ENCODE data around the gene P3H1. TPM values are rescaled to one million over a fixed set of nuclear protein-coding genes. Genes with fewer than 3 reads are reported as not detected.

P3H1 gene
- total and polyA plus RNA-seq, 2 donors (not counting 1 experiment from before 2014, with no cell fraction given), result 42.2 to 51.3 TPM

DNA sequence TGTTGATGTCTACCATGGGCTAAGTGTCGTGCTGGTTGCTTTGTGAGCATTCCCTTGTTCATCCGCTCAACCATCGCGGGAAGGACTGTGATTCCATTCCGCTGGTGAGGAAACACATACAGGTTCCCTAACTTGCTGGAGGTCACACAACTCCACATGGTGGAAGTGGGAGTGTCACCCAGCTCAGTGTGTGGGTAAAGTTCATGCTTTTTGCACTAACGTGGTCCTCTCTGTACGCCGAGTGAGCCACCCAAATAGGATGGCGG lies 22.7 kb downstream of the P3H1 start:
- DNase-seq (no peak), ATAC-seq (ENCODE audit: low read depth) (no peak)
- Histone ChIP-seq H3K9me3 (ENCODE audit: control extremely low read depth in 1 of 3, control insufficient read depth in 2 of 3, insufficient read depth in 1 of 3, low read length in 2 of 3) (no peaks in the 10 kb centered on the region), H3K27ac (ENCODE audit: low read length in 2 of 2) (no peak overlapping the region), H2AFZ (ENCODE audit: insufficient read depth, low read depth, low read length, poor library complexity, severe bottlenecking) (no peak overlapping the region), H3K4me2 (replicated peaks; ENCODE audit: low read depth, low read length, poor library complexity, severe bottlenecking) (no peak overlapping the region), H3K4me1 (ENCODE audit: control insufficient read depth in 2 of 2, insufficient read depth in 2 of 2, low read length in 2 of 2) (no peaks in the 10 kb centered on the region), H3K9ac (ENCODE audit: low read length) (no peak overlapping the region), H3K36me3 (replicated peaks in 1 of 2; ENCODE audit: control extremely low read depth in 1 of 2, control insufficient read depth in 1 of 2, extremely low read depth in 1 of 2, insufficient read depth in 2 of 2, low read length in 1 of 2) (peaks cover 2 to 25% of the 10 kb centered on the region in 2 experiments), H3K4me3 (ENCODE audit: control extremely low read depth in 1 of 5, extremely low read depth in 1 of 5, insufficient read depth in 1 of 5, low read depth in 2 of 5, low read length in 4 of 5) (no peak overlapping the region), H4K20me1 (ENCODE audit: control insufficient read depth, insufficient read depth, low read length, poor library complexity, severe bottlenecking) (no peaks in the 10 kb centered on the region), H3K79me2 (ENCODE audit: control insufficient read depth, insufficient read depth, low read length) (no peaks in the 10 kb centered on the region), H3K27me3 (replicated peaks in 1 of 4; ENCODE audit: control extremely low read depth in 1 of 4, control insufficient read depth in 3 of 4, insufficient read depth in 4 of 4, low read length in 3 of 4) (no peaks in the 10 kb centered on the region)
- Mint-ChIP-seq H3K4me3 (no peak overlapping the region), H3K4me1 (no peaks in the 10 kb centered on the region), H3K9me3 (ENCODE audit: insufficient read depth) (no peaks in the 10 kb centered on the region), H3K27ac (no peak overlapping the region), H3K27me3 (no peaks in the 10 kb centered on the region)
- ChIA-PET CTCF (interaction anchor here (1.2 to 6.6 kb wide), 2 partner anchors 169 to 329 kb away, joined by 3 to 57 read pairs; no protein-coding TSS in a partner anchor), POLR2A (no interaction called here)
- intact Hi-C loops (cut with micrococcal nuclease), result no loop called here
- TF ChIP-seq, protein P1, sequence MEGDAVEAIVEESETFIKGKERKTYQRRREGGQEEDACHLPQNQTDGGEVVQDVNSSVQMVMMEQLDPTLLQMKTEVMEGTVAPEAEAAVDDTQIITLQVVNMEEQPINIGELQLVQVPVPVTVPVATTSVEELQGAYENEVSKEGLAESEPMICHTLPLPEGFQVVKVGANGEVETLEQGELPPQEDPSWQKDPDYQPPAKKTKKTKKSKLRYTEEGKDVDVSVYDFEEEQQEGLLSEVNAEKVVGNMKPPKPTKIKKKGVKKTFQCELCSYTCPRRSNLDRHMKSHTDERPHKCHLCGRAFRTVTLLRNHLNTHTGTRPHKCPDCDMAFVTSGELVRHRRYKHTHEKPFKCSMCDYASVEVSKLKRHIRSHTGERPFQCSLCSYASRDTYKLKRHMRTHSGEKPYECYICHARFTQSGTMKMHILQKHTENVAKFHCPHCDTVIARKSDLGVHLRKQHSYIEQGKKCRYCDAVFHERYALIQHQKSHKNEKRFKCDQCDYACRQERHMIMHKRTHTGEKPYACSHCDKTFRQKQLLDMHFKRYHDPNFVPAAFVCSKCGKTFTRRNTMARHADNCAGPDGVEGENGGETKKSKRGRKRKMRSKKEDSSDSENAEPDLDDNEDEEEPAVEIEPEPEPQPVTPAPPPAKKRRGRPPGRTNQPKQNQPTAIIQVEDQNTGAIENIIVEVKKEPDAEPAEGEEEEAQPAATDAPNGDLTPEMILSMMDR (IDR thresholded peaks at IDR 0.05), result no peak
- TF ChIP-seq EZH2 (IDR thresholded peaks at IDR 0.05; ENCODE audit: borderline replicate concordance, insufficient read depth, low read depth, low read length, poor library complexity, severe bottlenecking), result no peak
- 96% methylated on average over 9 of the region's 9 CpGs for WGBS (ENCODE audit: insufficient coverage)

DNA sequence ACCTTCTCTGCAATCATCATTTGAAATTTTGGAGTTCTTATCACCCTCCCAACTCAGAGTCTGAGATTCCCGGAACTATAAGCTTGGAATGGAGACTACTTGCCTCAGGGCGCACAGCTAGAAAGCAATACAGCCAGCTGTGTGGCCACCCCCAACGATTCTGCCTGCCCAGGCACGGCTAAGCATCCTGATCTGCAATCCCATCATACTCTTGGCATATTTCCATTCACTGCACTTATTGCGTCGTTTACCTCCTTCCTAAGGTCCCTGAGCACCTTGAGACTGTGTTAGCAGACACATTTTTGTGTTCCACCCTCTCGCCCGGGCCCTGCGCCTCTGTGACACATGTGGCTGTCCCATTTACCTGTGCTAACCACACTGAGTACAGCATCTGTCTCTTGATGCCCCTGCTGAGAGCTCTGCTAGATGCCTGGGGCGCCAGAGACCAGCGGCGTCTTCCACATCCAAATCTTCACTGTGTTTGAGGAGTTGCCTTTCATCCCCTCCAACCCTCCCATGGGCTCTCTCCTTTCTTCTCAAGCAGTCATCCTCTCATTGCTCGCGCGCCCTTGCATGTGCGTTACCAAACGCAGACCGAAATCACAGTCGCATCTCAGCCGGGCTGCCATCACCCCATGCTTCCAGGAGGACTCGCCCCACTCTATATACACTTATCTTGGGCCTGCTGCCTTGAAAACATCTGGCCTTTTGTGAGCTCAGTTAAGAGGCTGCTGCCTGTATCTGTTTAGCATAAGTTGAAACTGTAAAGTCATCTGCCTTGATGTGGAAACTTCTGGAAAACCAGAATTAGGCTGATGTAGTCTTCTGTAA lies 23.3 kb downstream of the P3H1 start:
- Histone ChIP-seq H3K4me1 (ENCODE audit: control insufficient read depth in 2 of 2, insufficient read depth in 2 of 2, low read length in 2 of 2) (no peaks in the 10 kb centered on the region), H3K79me2 (ENCODE audit: control insufficient read depth, insufficient read depth, low read length) (no peaks in the 10 kb centered on the region), H3K27ac (ENCODE audit: low read length in 2 of 2) (no peak overlapping the region), H3K4me2 (replicated peaks; ENCODE audit: low read depth, low read length, poor library complexity, severe bottlenecking) (no peak overlapping the region), H3K9me3 (ENCODE audit: control extremely low read depth in 1 of 3, control insufficient read depth in 2 of 3, insufficient read depth in 1 of 3, low read length in 2 of 3) (no peaks in the 10 kb centered on the region), H2AFZ (ENCODE audit: insufficient read depth, low read depth, low read length, poor library complexity, severe bottlenecking) (no peak overlapping the region), H4K20me1 (ENCODE audit: control insufficient read depth, insufficient read depth, low read length, poor library complexity, severe bottlenecking) (no peaks in the 10 kb centered on the region), H3K4me3 (ENCODE audit: control extremely low read depth in 1 of 5, extremely low read depth in 1 of 5, insufficient read depth in 1 of 5, low read depth in 2 of 5, low read length in 4 of 5) (no peak overlapping the region), H3K36me3 (replicated peaks in 1 of 2; ENCODE audit: control extremely low read depth in 1 of 2, control insufficient read depth in 1 of 2, extremely low read depth in 1 of 2, insufficient read depth in 2 of 2, low read length in 1 of 2) (peaks cover 2 to 20% of the 10 kb centered on the region in 2 experiments), H3K9ac (ENCODE audit: low read length) (no peak overlapping the region), H3K27me3 (replicated peaks in 1 of 4; ENCODE audit: control extremely low read depth in 1 of 4, control insufficient read depth in 3 of 4, insufficient read depth in 4 of 4, low read length in 3 of 4) (no peaks in the 10 kb centered on the region)
- ChIA-PET POLR2A (no interaction called here), CTCF (interaction anchor here (1.2 to 6.6 kb wide), 2 partner anchors 168 to 330 kb away, joined by 3 to 57 read pairs; no protein-coding TSS in a partner anchor)
- Mint-ChIP-seq H3K9me3 (ENCODE audit: insufficient read depth) (no peaks in the 10 kb centered on the region), H3K4me1 (no peaks in the 10 kb centered on the region), H3K27me3 (no peaks in the 10 kb centered on the region), H3K4me3 (no peak overlapping the region), H3K27ac (no peak overlapping the region)
- intact Hi-C loops (cut with micrococcal nuclease), result no loop called here
- no peak for TF ChIP-seq EZH2 (IDR thresholded peaks at IDR 0.05; ENCODE audit: borderline replicate concordance, insufficient read depth, low read depth, low read length, poor library complexity, severe bottlenecking)
- TF ChIP-seq, protein P1 (IDR thresholded peaks at IDR 0.05), result no peak
- ATAC-seq (ENCODE audit: low read depth), result no peak
- DNase-seq, result no peak
- WGBS (ENCODE audit: insufficient coverage), result 84% methylated on average over 20 of the region's 21 CpGs

Measured in B cell (primary cell).